Measurements from ENCODE around the gene INPP5A.
A peak's percentile ranks its signal among the peaks of the same experiment; 100 is the strongest.

Gene INPP5A

GRCh38 chr10:132706701-132707100, 169.1 kb downstream of the INPP5A start:
- intact Hi-C loops (cut with DNase I), result no loop called here
- peak in 20 of 42 donors; percentile 1 to 39 (median 12) for DNase-seq

GRCh38 chr10:132707121-132707775, 169.7 kb downstream of the INPP5A start:
- intact Hi-C loops (cut with DNase I), result no loop called here
- peak in 18 of 42 donors; percentile 1 to 34 (median 12) for DNase-seq

- intact Hi-C loops (cut with DNase I), result no loop called here
- peak in 22 of 42 donors; percentile 1 to 40 (median 12) for DNase-seq
Observed at GRCh38 chr10:132707776-132708171, 170.2 kb downstream of the INPP5A start.

- DNase-seq, result peak in 39 of 42 donors; percentile 29 to 89 (median 70)
- intact Hi-C loops (cut with DNase I), result no loop called here
Observed at GRCh38 chr10:132708441-132708840, 170.9 kb downstream of the INPP5A start.

GRCh38 chr10:132708936-132709335, 171.3 kb downstream of the INPP5A start:
- peak in 13 of 42 donors; percentile 1 to 31 (median 12) for DNase-seq
- intact Hi-C loops (cut with DNase I), result no loop called here

- DNase-seq, result peak in 26 of 42 donors; percentile 1 to 48 (median 14)
- intact Hi-C loops (cut with DNase I), result no loop called here
Observed at GRCh38 chr10:132709471-132709951, 171.9 kb downstream of the INPP5A start.

GRCh38 chr10:132710036-132710686, 172.6 kb downstream of the INPP5A start:
- intact Hi-C loops (cut with DNase I), result no loop called here
- peak in 24 of 42 donors; percentile 1 to 37 (median 6) for DNase-seq

- peak in 21 of 42 donors; percentile 0 to 39 (median 5) for DNase-seq
- intact Hi-C loops (cut with DNase I), result no loop called here
Observed at GRCh38 chr10:132710746-132711612, 173.4 kb downstream of the INPP5A start.

- peak in 19 of 42 donors; percentile 1 to 41 (median 7) for DNase-seq
- intact Hi-C loops (cut with DNase I), result no loop called here
Observed at GRCh38 chr10:132711613-132712121, 174.1 kb downstream of the INPP5A start.

- intact Hi-C loops (cut with DNase I), result no loop called here
- DNase-seq, result peak in 17 of 42 donors; percentile 0 to 23 (median 6)
Observed at GRCh38 chr10:132712291-132712690, 174.7 kb downstream of the INPP5A start.

GRCh38 chr10:132712743-132713142, 175.2 kb downstream of the INPP5A start:
- peak in 23 of 42 donors; percentile 1 to 40 (median 9) for DNase-seq
- intact Hi-C loops (cut with DNase I), result no loop called here

GRCh38 chr10:132713421-132714095, 176.0 kb downstream of the INPP5A start:
- intact Hi-C loops (cut with DNase I), result no loop called here
- peak in 34 of 42 donors; percentile 4 to 77 (median 43) for DNase-seq

- intact Hi-C loops (cut with DNase I), result no loop called here
- peak; percentile 85 to 97 (median 92) for DNase-seq
Observed at GRCh38 chr10:132714096-132714985, 176.8 kb downstream of the INPP5A start.

- DNase-seq, result peak in 34 of 42 donors; percentile 3 to 76 (median 34)
- intact Hi-C loops (cut with DNase I), result no loop called here
Observed at GRCh38 chr10:132714986-132715775, 177.6 kb downstream of the INPP5A start.

GRCh38 chr10:132715776-132716680, 178.4 kb downstream of the INPP5A start:
- intact Hi-C loops (cut with DNase I), result no loop called here
- DNase-seq, result peak in 24 of 42 donors; percentile 0 to 47 (median 9)

Measured in head of caudate nucleus (tissue), 42 donors.